Right lobe of liver (tissue), 6 donors: ENCODE data around the gene KLHL11. TPM values are rescaled to one million over a fixed set of nuclear protein-coding genes. Genes with fewer than 3 reads are reported as not detected.
A peak's percentile ranks its signal among the peaks of the same experiment; 100 is the strongest.

ENCODE experiments used
- ATAC-seq, 4 donors: fragments of 200-7000 bp; cut with Tn5 transposase; one replicate each; pipeline ENCODE4 v1.9.1; 2020; ENCODE audit warnings: mild to moderate bottlenecking in 4 of 4, moderate library complexity in 4 of 4
- DNase-seq, 3 donors: peaks; one replicate each; pipeline ENCODE4 v3.0.0-alpha.2; 2020
- H3K27ac ChIP-seq, 3 donors: fragments of 200-600 bp; one replicate each; pipeline ENCODE4 v1.8.0; 2022
- H3K27me3 ChIP-seq, 2 donors: fragments of 200-600 bp; one replicate each; pipeline ENCODE4 v1.8.0; 2022
- H3K36me3 ChIP-seq, 4 donors: fragments of 200-600 bp; sonication (generic) in 1 of 4; one replicate each; pipeline versions ENCODE4 v1.5.1 to v1.8.0; 2017 to 2022; ENCODE audit warnings: control low read depth in 1 of 4
- H3K4me1 ChIP-seq, 4 donors: fragments of 200-600 bp; sonication (generic) in 1 of 4; one replicate each; pipeline versions ENCODE4 v1.5.1 to v1.8.0; 2017 to 2022; ENCODE audit warnings: control low read depth in 1 of 4
- H3K4me3 ChIP-seq, 3 donors: fragments of 200-600 bp; one replicate each; pipeline ENCODE4 v1.8.0; 2022
- H3K9me3 ChIP-seq, 4 donors: fragments of 200-600 bp; sonication (generic) in 1 of 4; one replicate each; pipeline versions ENCODE4 v1.5.1 to v1.8.0; 2017 to 2022; ENCODE audit warnings: control low read depth in 1 of 4
- POLR2A ChIP-seq: fragments of 450-650 bp; IDR thresholded peaks from one replicate; pipeline ENCODE4 v1.6.1; 2017; ENCODE audit warnings: antibody characterized with exemption, mild to moderate bottlenecking
- WGBS: methylation state at CpG from one replicate; pipeline ENCODE4 v1.1.6; 2018; ENCODE audit warnings: low coverage, low lambda C conversion rate; ENCODE audit not compliant: insufficient coverage; ENCODE audit errors: missing lambda C conversion rate; 5-methylcytosine and 5-hydroxymethylcytosine counted together
- intact Hi-C, 2 donors: fragments of 100-400 bp; cut with DNase I; formaldehyde crosslinking; loops; one replicate each; pipeline versions ENCODE4 v1.11.2 to v1.14.1; 2022
- total RNA-seq, 6 experiments: library from RNA; depleted of rRNA in 2 of 6; stranded (reverse); fragments of >200 nt in 2 of 6; fragmentation: NEBNext Ultra II Directional in 3 of 6; extraction: Animal tissue kit (Norgen Biotek cat#: 25700) in 3 of 6; gene quantifications; one replicate each; pipeline versions ENCODE4 v1.1.0 to v1.2.4, GENCODE V29; 2016 to 2023
- TF ChIP-seq, protein P1 (sequence below), 4 donors: fragments of 200-600 bp in 3 of 4; fragments of 450-650 bp in 1 of 4; IDR thresholded peaks; one replicate each; pipeline versions ENCODE4 v1.5.1 to v1.8.0; 2016 to 2022; ENCODE audit warnings: antibody characterized with exemption in 4 of 4, mild to moderate bottlenecking in 2 of 4
- donor health status: DM: no; HTN: yes; CAD: no.
- donor health status: DM: no; HTN: no; CAD: no.
- donor health status: DM: no; HTN: no; CAD: no.
- donor health status: DM: no; HTN: yes; CAD: no.
- donor health status: DM: no; HTN: yes; CAD: no.

The KLHL11 gene
- total RNA-seq, 6 experiments from 2014 or later, result 2.9 to 7.0 (median 5.7) TPM

DNA sequence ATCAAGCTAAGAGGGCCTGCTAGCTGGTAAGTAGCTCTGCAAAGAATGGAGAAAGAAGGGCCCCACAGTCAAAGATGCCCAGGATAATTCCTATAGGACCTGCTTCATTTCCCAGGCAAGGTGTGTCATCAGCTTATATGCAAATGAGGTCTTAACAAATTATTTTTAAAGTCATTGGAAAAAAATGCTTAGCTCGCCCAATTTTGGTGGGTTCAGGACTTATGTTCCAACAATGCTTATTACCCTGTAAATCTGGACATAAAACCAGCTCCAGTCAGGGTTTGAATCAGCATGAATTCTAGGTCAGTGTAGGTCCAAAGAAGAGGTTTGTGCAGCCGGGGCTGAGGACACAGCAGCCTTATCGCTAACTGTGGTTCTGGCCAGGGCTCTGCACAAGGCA lies 28.2 kb upstream of the KLHL11 start:
- no peak for TF ChIP-seq POLR2A
- TF ChIP-seq, protein P1, sequence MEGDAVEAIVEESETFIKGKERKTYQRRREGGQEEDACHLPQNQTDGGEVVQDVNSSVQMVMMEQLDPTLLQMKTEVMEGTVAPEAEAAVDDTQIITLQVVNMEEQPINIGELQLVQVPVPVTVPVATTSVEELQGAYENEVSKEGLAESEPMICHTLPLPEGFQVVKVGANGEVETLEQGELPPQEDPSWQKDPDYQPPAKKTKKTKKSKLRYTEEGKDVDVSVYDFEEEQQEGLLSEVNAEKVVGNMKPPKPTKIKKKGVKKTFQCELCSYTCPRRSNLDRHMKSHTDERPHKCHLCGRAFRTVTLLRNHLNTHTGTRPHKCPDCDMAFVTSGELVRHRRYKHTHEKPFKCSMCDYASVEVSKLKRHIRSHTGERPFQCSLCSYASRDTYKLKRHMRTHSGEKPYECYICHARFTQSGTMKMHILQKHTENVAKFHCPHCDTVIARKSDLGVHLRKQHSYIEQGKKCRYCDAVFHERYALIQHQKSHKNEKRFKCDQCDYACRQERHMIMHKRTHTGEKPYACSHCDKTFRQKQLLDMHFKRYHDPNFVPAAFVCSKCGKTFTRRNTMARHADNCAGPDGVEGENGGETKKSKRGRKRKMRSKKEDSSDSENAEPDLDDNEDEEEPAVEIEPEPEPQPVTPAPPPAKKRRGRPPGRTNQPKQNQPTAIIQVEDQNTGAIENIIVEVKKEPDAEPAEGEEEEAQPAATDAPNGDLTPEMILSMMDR (IDR thresholded peaks at IDR 0.05), result no peak
- Histone ChIP-seq H3K27ac (no peak overlapping the region), H3K4me3 (no peak overlapping the region), H3K4me1 (peaks cover 0 to 17% (median 10%) of the 10 kb centered on the region in 4 donors), H3K9me3 (no peaks in the 10 kb centered on the region), H3K27me3 (no peaks in the 10 kb centered on the region), H3K36me3 (peaks cover 5 to 48% (median 14%) of the 10 kb centered on the region in 4 donors)
- intact Hi-C loops, result no loop called here
- 100% methylated on average over 1 of the region's 3 CpGs for WGBS
- DNase-seq (no peak), ATAC-seq (no peak)

DNA sequence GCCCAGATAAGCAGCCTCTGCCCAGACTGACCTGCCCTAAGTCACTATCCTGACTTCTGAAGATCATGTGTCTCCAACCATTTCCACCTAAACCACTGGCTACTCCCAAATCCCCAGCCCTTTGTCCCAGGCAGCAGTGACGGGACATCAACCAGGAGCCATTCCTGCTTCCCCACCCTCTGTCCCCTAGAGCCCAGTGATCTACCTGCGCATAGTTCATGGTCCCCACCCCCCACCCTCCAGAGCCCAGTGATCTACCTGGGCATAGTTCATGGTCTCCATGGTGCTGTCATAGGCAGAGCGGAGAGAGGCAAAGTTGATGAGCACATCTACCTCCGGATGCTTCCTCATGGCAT lies 26.8 kb upstream of the KLHL11 start:
- no CpG with 5 or more reads among the region's 4 CpGs for WGBS
- H3K36me3 ChIP-seq, result peaks cover 3 to 47% (median 13%) of the 10 kb centered on the region in 4 donors

DNA sequence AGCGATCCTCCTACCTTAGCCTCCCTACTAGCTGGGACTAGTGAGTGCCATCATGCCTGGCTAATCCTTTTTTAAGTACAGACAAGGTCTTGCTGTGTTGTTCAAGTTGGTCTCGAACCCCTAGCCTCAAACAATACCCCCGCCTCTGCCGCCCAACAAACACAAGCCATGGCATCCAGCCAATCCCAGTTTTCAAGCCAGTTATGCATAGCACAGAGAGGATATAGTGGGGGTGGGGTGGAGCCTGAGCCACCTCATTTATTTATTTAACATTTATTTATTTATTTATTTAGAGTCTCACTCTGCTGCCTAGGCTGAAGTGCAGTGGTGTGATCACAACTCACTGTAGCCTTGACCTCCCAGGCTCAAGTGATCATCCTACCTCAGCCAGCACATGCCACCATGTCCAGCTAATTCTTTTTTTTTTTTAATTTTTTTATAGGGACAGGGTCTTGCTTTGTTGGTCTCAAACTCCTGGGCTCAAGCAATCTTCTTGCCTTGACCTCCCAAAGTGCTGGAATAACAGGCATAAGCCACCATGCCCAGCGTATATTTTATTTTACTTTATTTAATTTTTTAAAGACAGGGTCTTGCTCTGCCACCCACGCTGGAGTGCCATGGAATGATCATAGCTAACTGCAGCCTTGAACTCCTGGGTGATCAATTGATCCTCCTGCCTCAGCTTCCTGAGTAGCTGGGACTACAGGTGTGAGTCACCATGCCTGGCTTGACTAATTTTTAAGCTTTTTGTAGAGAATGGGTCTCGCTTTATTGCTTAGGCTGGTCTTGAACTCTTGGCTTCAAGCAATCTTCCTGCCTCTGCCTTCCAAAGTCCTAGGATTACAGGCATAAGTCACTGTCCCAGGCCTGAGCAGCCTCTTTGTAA lies 26.2 kb upstream of the KLHL11 start:
- 86% methylated on average over 5 of the region's 7 CpGs for WGBS
- no peak overlapping the region for H3K27ac ChIP-seq
- peaks cover 0 to 17% (median 10%) of the 10 kb centered on the region in 4 donors for H3K4me1 ChIP-seq
- TF ChIP-seq, protein P1 (IDR thresholded peaks at IDR 0.05), result no peak
- TF ChIP-seq POLR2A, result no peak
- DNase-seq, result no peak
- intact Hi-C loops, result no loop called here
- peak in 2 of 4 donors; percentile 45 to 47 for ATAC-seq
- no peaks in the 10 kb centered on the region for H3K9me3 ChIP-seq
- H3K27me3 ChIP-seq, result no peaks in the 10 kb centered on the region
- H3K36me3 ChIP-seq, result peaks cover 9 to 48% (median 17%) of the 10 kb centered on the region in 4 donors
- H3K4me3 ChIP-seq, result no peak overlapping the region

More for the DNA sequence above, 26.8 kb upstream of the KLHL11 start:
- no peak for ATAC-seq
- DNase-seq, result no peak
- intact Hi-C loops, result no loop called here
- Histone ChIP-seq H3K27ac (no peak overlapping the region), H3K9me3 (no peaks in the 10 kb centered on the region), H3K4me1 (peaks cover 0 to 17% (median 10%) of the 10 kb centered on the region in 4 donors), H3K4me3 (no peak overlapping the region), H3K27me3 (no peaks in the 10 kb centered on the region)
- no peak for TF ChIP-seq POLR2A
- TF ChIP-seq, protein P1 (IDR thresholded peaks at IDR 0.05), result no peak

DNA sequence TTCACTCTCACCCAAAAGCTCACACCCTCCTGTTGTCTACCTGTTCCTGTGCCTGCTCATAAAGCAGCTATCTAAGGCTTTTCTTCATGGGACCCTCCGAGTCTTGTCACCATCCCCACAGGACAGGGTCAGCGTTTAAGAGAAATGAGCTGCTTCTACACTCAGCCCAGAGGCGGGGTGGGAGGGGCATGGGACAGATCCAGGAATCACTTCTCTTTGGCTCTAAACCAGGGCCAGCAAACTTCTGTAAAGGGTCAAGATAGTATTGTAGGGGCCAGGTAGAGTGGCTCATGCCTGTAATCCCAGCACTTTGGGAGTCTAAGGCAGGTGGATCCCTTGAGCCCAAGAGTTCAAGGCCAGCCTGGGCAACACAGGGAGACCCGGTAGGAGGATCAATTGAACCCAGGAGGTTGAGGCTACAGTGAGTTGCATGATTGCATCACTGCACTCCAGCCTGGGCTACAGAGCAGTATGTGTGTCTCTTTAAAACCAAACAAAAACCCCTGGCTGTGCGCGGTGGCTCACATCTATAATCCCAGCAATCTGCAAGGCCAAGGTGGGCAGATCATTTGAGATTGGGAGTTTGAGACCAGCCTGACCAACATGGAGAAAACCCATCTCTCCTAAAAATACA lies 23.2 kb upstream of the KLHL11 start:
- H3K9me3 ChIP-seq, result no peaks in the 10 kb centered on the region
- H3K4me1 ChIP-seq, result no peaks in the 10 kb centered on the region
- no peak overlapping the region for H3K27ac ChIP-seq
- no peak for DNase-seq
- intact Hi-C loops, result loop anchor here in 1 of 2 donors (10.0 kb wide), 2 partner anchors 74 to 154 kb away; partner anchors contain the start of genes FKBP10, HAP1 and P3H4
- ATAC-seq, result peak in 3 of 4 donors; percentile 31 to 64 (median 36)
- 53% methylated on average over 5 of the region's 6 CpGs for WGBS
- TF ChIP-seq POLR2A, result no peak
- TF ChIP-seq, protein P1 (IDR thresholded peaks at IDR 0.05), result no peak
- no peak overlapping the region for H3K4me3 ChIP-seq
- H3K36me3 ChIP-seq, result peaks cover 18 to 76% (median 30%) of the 10 kb centered on the region in 4 donors
- H3K27me3 ChIP-seq, result no peaks in the 10 kb centered on the region
